Activated CD8-positive, alpha-beta memory T cell treated with anti-CD3 and anti-CD28 coated beads, Interleukin-2, amount 50 U/mL, for 4 hours (primary cell): ENCODE measurements around the gene ARHGEF11.

Experiments
- DNase-seq: peaks from one replicate; pipeline ENCODE4 v3.0.0-alpha.2; 2020

The ARHGEF11 gene

GRCh38 chr1:156999596-157000320, 45.8 kb downstream of the ARHGEF11 start:
- DNase-seq, result no peak

- no peak for DNase-seq
These were observed 46.6 kb downstream of the ARHGEF11 start for GRCh38 chr1:156998840-156999500.

GRCh38 chr1:156998301-156998700, 47.2 kb downstream of the ARHGEF11 start:
- no peak for DNase-seq

GRCh38 chr1:156995412-156995811, 50.1 kb downstream of the ARHGEF11 start:
- no peak for DNase-seq

GRCh38 chr1:156994277-156994676, 51.3 kb downstream of the ARHGEF11 start:
- DNase-seq, result no peak

- no peak for DNase-seq
These were observed 52.0 kb downstream of the ARHGEF11 start for GRCh38 chr1:156993426-156994147.

GRCh38 chr1:156992215-156992614, 53.3 kb downstream of the ARHGEF11 start:
- no peak for DNase-seq

- DNase-seq, result no peak
These were observed 57.8 kb downstream of the ARHGEF11 start for GRCh38 chr1:156987715-156988114.

GRCh38 chr1:156980551-156980950, 65.0 kb downstream of the ARHGEF11 start:
- no peak for DNase-seq

GRCh38 chr1:156975084-156975483, 70.5 kb downstream of the ARHGEF11 start:
- no peak for DNase-seq

GRCh38 chr1:156973417-156973816, 72.1 kb downstream of the ARHGEF11 start:
- no peak for DNase-seq

GRCh38 chr1:156970017-156970416, 75.5 kb downstream of the ARHGEF11 start:
- no peak for DNase-seq

- DNase-seq, result no peak
These were observed 76.0 kb downstream of the ARHGEF11 start for GRCh38 chr1:156969496-156969895.

- no peak for DNase-seq
These were observed 81.1 kb downstream of the ARHGEF11 start for GRCh38 chr1:156964441-156964840.

- no peak for DNase-seq
These were observed 81.9 kb downstream of the ARHGEF11 start for GRCh38 chr1:156963621-156964020.

- no peak for DNase-seq
These were observed 83.8 kb downstream of the ARHGEF11 start for GRCh38 chr1:156961709-156962108.

- no peak for DNase-seq
These were observed 85.6 kb downstream of the ARHGEF11 start for GRCh38 chr1:156959925-156960324.

GRCh38 chr1:156959414-156959813, 86.1 kb downstream of the ARHGEF11 start:
- DNase-seq, result no peak

- no peak for DNase-seq
These were observed 87.3 kb downstream of the ARHGEF11 start for GRCh38 chr1:156958247-156958714.

- no peak for DNase-seq
These were observed 87.9 kb downstream of the ARHGEF11 start for GRCh38 chr1:156957634-156958033.

- DNase-seq, result no peak
These were observed 89.2 kb downstream of the ARHGEF11 start for GRCh38 chr1:156956333-156956732.

GRCh38 chr1:156953571-156953970, 92.0 kb downstream of the ARHGEF11 start:
- DNase-seq, result no peak

GRCh38 chr1:156951371-156951770, 94.2 kb downstream of the ARHGEF11 start:
- DNase-seq, result no peak

GRCh38 chr1:156949127-156949526, 96.4 kb downstream of the ARHGEF11 start:
- DNase-seq, result no peak
